GM12875 (cell line): Measurements from ENCODE around the gene CD80.

Source experiments
- H3K4me3 ChIP-seq: one replicate; pipeline ENCODE4 v1.5.1; 2011; ENCODE audit warnings: low read depth, low read length, control low read depth
- CTCF ChIP-seq: IDR thresholded peaks from 2 replicates; pipeline ENCODE4 v1.5.1; 2011; ENCODE audit warnings: low read depth, mild to moderate bottlenecking, control low read depth, inconsistent platforms, low read length, moderate library complexity, borderline replicate concordance; ENCODE audit not compliant: insufficient read depth

The CD80 gene

GRCh38 chr3:119547227-119547626 lies 12.2 kb downstream of the CD80 start:
- no peak for TF ChIP-seq CTCF
- H3K4me3 ChIP-seq = no peak overlapping the region

GRCh38 chr3:119543147-119543546 lies 16.3 kb downstream of the CD80 start:
- H3K4me3 ChIP-seq = no peak overlapping the region
- no peak for TF ChIP-seq CTCF

GRCh38 chr3:119542168-119542767 lies 17.1 kb downstream of the CD80 start:
- H3K4me3 ChIP-seq = no peak overlapping the region

GRCh38 chr3:119541547-119541946 lies 17.9 kb downstream of the CD80 start:
- TF ChIP-seq CTCF = no peak
- no peak overlapping the region for H3K4me3 ChIP-seq

More at GRCh38 chr3:119542168-119542767, 17.1 kb downstream of the CD80 start:
- TF ChIP-seq CTCF = no peak

GRCh38 chr3:119538772-119539171 lies 20.6 kb downstream of the CD80 start:
- no peak for TF ChIP-seq CTCF
- no peak overlapping the region for H3K4me3 ChIP-seq

- TF ChIP-seq CTCF = no peak
- H3K4me3 ChIP-seq = no peak overlapping the region
These were observed 22.7 kb downstream of the CD80 start for GRCh38 chr3:119536757-119537156.

- no peak for TF ChIP-seq CTCF
- no peak overlapping the region for H3K4me3 ChIP-seq
These were observed 25.1 kb downstream of the CD80 start for GRCh38 chr3:119534296-119534695.
